Keratinocyte (primary cell): Measurements from ENCODE around the gene WDR3.

ENCODE experiments used
- CTCF ChIP-seq, 3 experiments: IDR thresholded peaks in 1 of 3; conservative IDR thresholded peaks in 1 of 3; optimal IDR thresholded peaks in 1 of 3; 2 replicates in 2 of 3; 3 replicates in 1 of 3; pipeline versions ENCODE3 to v1.5.1; 2011; ENCODE audit warnings: low read length in 3 of 3, mild to moderate bottlenecking in 3 of 3, moderate library complexity in 2 of 3, control low read depth in 1 of 3, inconsistent platforms in 1 of 3; ENCODE audit not compliant: insufficient read depth in 2 of 3; ENCODE audit errors: extremely low read depth in 1 of 3
- EZH2 ChIP-seq: IDR thresholded peaks from one replicate; pipeline ENCODE4 v1.6.1; 2012; ENCODE audit warnings: inconsistent platforms, mild to moderate bottlenecking, low read length, moderate library complexity

- TF ChIP-seq EZH2, result no peak
- TF ChIP-seq CTCF (optimal IDR thresholded peaks at IDR 0.05 in 1 of 3, IDR thresholded peaks at IDR 0.05 in 1 of 3, conservative IDR thresholded peaks at IDR 0.05 in 1 of 3; ENCODE audit: extremely low read depth in 1 of 3, insufficient read depth in 2 of 3, low read length in 3 of 3), result no peak
Observed at GRCh38 chr1:117904485-117904884, 25.1 kb upstream of the WDR3 start.
